Measurements from ENCODE around the gene FXYD6.

DNA sequence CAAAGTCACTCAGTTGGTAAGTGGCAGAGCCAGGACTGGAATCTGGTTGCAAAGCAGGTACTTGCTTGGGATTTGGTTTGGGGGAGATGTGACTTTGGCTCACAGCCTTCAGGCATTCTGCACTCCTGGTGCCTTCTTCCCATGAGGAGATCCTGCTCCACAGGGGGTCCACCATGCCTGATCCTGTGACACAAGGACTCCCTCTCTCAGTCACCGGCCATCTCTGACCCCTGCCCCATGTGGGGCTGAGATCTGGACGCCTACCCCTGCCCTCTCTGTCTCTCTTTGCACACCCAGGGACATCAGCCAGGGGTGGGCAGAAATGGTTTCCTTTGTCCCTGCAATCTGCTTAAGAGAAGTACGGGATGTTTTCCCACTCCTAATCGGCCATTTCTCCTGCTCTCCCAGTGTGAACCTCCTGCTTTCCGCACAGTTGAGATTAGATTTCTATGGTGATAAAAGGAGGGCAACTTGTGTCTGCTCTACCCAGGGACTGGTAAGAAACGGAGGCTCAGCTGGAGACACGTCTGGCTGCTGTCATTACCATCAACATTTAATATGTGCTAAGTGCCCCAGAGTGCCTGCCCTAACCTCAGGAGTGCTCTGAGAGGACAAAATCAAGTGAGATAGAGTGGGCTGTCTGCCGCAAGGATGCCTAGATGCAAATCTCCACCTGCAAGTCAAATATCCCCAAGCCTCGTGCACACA is 11.1 kb upstream of the FXYD6 start:
- TF ChIP-seq, protein P1, sequence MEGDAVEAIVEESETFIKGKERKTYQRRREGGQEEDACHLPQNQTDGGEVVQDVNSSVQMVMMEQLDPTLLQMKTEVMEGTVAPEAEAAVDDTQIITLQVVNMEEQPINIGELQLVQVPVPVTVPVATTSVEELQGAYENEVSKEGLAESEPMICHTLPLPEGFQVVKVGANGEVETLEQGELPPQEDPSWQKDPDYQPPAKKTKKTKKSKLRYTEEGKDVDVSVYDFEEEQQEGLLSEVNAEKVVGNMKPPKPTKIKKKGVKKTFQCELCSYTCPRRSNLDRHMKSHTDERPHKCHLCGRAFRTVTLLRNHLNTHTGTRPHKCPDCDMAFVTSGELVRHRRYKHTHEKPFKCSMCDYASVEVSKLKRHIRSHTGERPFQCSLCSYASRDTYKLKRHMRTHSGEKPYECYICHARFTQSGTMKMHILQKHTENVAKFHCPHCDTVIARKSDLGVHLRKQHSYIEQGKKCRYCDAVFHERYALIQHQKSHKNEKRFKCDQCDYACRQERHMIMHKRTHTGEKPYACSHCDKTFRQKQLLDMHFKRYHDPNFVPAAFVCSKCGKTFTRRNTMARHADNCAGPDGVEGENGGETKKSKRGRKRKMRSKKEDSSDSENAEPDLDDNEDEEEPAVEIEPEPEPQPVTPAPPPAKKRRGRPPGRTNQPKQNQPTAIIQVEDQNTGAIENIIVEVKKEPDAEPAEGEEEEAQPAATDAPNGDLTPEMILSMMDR (IDR thresholded peaks at IDR 0.05) = no peak
- no peak for TF ChIP-seq POLR2A (IDR thresholded peaks at IDR 0.05)
